ENCODE results near the gene NOS1AP. TPM values are rescaled to one million over a fixed set of nuclear protein-coding genes. Genes with fewer than 3 reads are reported as not detected.

NOS1AP gene
- total RNA-seq, 1 experiment from 2014 or later: 2.6 TPM

DNA sequence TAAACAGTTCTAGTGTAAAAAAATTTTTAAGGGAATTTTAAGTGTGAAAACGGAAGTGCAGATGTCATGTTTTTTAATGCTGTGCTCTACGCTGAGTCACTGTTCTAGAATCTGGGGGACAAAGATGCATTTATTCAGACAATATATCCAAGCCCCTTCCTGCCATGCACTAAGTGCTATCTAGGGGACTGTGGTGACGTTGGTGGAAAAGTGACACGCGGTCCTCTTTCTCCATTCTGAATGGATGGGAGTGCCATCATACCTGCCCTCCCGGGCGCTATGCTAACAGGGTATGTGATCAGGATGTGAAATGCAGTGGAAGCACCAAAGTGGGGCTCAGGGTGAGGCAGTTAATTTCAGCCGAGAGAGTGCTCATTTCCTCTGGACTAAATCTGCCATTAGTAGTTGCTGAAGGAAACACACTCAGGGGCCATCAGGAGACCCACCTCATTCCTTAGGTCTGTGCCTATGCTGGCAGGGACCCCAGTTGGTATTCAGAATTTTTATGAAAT is 318.6 kb downstream of the NOS1AP start:
- no TSS peak for BruUV-seq (replicated peaks)
- H3K4me3 ChIP-seq (ENCODE audit: low read length): no peak overlapping the region
- no peaks in the 10 kb centered on the region for H3K9me2 ChIP-seq (replicated peaks; ENCODE audit: low read length)
- no peaks in the 10 kb centered on the region for H3F3A ChIP-seq (ENCODE audit: low read length, unreplicated experiment)
- H3K27ac ChIP-seq (ENCODE audit: low read length): no peak overlapping the region
- ChIA-PET POLR2A (ENCODE audit: unreplicated experiment) (no interaction called here), CTCF (interaction anchor here (1.9 kb wide), 1 partner anchor 30 kb away, joined by 14 read pairs; no protein-coding TSS in a partner anchor)
- DNase-seq: no peak
- ATAC-seq: no peak
- intact Hi-C loops (cut with micrococcal nuclease): no loop called here
- H3K9me3 ChIP-seq (ENCODE audit: low read length): no peaks in the 10 kb centered on the region
- no peaks in the 10 kb centered on the region for H3K27me3 ChIP-seq (ENCODE audit: low read length)
- no peaks in the 10 kb centered on the region for H3K79me2 ChIP-seq (ENCODE audit: low read length)
- no peaks in the 10 kb centered on the region for H4K20me1 ChIP-seq (ENCODE audit: low read length)
- peaks cover 11% of the 10 kb centered on the region for H3K4me1 ChIP-seq (ENCODE audit: insufficient read depth, low read length)
- no peaks in the 10 kb centered on the region for H3K36me3 ChIP-seq (ENCODE audit: low read depth, low read length)
- no peak overlapping the region for H2AFZ ChIP-seq (ENCODE audit: low read length)
- no peak overlapping the region for H3K4me2 ChIP-seq (ENCODE audit: low read length)
- H3K9ac ChIP-seq (ENCODE audit: low read length): no peak overlapping the region
- TF ChIP-seq EZH2 (IDR thresholded peaks at IDR 0.05; ENCODE audit: low read length, unreplicated experiment) (no peak), EZH2phosphoT487 (IDR thresholded peaks at IDR 0.05; ENCODE audit: borderline replicate concordance, low read length) (no peak)
- TF ChIP-seq, protein P1, sequence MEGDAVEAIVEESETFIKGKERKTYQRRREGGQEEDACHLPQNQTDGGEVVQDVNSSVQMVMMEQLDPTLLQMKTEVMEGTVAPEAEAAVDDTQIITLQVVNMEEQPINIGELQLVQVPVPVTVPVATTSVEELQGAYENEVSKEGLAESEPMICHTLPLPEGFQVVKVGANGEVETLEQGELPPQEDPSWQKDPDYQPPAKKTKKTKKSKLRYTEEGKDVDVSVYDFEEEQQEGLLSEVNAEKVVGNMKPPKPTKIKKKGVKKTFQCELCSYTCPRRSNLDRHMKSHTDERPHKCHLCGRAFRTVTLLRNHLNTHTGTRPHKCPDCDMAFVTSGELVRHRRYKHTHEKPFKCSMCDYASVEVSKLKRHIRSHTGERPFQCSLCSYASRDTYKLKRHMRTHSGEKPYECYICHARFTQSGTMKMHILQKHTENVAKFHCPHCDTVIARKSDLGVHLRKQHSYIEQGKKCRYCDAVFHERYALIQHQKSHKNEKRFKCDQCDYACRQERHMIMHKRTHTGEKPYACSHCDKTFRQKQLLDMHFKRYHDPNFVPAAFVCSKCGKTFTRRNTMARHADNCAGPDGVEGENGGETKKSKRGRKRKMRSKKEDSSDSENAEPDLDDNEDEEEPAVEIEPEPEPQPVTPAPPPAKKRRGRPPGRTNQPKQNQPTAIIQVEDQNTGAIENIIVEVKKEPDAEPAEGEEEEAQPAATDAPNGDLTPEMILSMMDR (conservative IDR thresholded peaks at IDR 0.05; ENCODE audit: low read depth, low read length): no peak

DNA sequence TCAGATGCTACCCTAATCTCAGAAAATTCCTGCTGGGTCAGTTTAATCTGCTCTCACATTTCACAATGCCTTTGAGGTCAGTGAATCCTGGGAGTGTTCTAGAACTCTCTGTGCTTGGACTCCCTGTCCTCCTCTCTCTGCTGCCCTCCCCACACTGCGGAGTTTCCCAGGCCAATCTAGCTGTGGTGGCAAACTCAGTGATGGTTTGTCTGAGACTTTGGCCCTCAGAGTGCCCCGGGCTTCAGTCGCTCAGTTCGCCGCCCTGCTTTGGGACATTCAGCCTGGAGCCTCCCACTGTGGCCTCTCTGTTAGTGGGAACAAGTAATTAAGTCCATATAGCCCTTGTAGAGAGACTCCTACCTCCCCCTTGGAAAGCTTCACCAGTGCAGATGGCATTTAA is 319.1 kb downstream of the NOS1AP start:
- DNase-seq (no peak), ATAC-seq (no peak)
- Histone ChIP-seq H4K20me1 (ENCODE audit: low read length) (no peaks in the 10 kb centered on the region), H3K4me3 (ENCODE audit: low read length) (no peak overlapping the region), H3K36me3 (ENCODE audit: low read depth, low read length) (no peaks in the 10 kb centered on the region), H3K27ac (ENCODE audit: low read length) (no peak overlapping the region), H3K79me2 (ENCODE audit: low read length) (no peaks in the 10 kb centered on the region), H3K27me3 (ENCODE audit: low read length) (no peaks in the 10 kb centered on the region), H3K9me2 (replicated peaks; ENCODE audit: low read length) (no peaks in the 10 kb centered on the region), H3F3A (ENCODE audit: low read length, unreplicated experiment) (no peaks in the 10 kb centered on the region), H3K9me3 (ENCODE audit: low read length) (no peaks in the 10 kb centered on the region), H3K9ac (ENCODE audit: low read length) (no peak overlapping the region), H3K4me2 (ENCODE audit: low read length) (no peak overlapping the region), H2AFZ (ENCODE audit: low read length) (no peak overlapping the region), H3K4me1 (ENCODE audit: insufficient read depth, low read length) (peaks cover 11% of the 10 kb centered on the region)
- POLR2A ChIA-PET (ENCODE audit: unreplicated experiment): no interaction called here
- CTCF ChIA-PET: interaction anchor here (0.7 to 1.9 kb wide), 2 partner anchors 31 to 158 kb away, joined by 3 to 14 read pairs; no protein-coding TSS in a partner anchor
- intact Hi-C loops (cut with micrococcal nuclease): no loop called here
- no peak for TF ChIP-seq EZH2 (IDR thresholded peaks at IDR 0.05; ENCODE audit: low read length, unreplicated experiment)
- no peak for TF ChIP-seq EZH2phosphoT487 (IDR thresholded peaks at IDR 0.05; ENCODE audit: borderline replicate concordance, low read length)
- TF ChIP-seq, protein P1 (conservative IDR thresholded peaks at IDR 0.05; ENCODE audit: low read depth, low read length): no peak
- no TSS peak for BruUV-seq (replicated peaks)
